Measurements from ENCODE around the gene MYLK.

The MYLK gene

DNA sequence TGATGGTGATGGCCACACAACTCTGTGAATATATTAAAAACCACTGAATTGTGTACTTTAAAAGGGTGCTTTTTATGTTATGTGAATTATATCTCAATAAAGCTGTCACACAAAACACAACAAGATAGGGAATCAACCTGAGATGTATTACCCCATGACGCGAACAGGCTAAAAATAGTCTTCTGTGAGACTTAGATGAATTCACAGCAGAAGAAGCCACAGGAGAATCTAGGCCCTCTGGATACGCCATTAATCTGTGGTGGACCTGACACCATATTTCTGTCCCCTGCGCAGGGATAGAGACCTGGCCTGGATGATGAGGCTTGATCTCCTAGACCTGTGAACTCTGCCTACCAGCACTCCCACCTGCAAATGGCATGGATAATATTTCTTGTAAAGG lies 153.3 kb downstream of the MYLK start:
- no peak overlapping the region for H3K27ac ChIP-seq
- H3K4me3 ChIP-seq (ENCODE audit: low read depth in 1 of 2, low read length in 1 of 2), result no peak overlapping the region
- TF ChIP-seq, protein P1, sequence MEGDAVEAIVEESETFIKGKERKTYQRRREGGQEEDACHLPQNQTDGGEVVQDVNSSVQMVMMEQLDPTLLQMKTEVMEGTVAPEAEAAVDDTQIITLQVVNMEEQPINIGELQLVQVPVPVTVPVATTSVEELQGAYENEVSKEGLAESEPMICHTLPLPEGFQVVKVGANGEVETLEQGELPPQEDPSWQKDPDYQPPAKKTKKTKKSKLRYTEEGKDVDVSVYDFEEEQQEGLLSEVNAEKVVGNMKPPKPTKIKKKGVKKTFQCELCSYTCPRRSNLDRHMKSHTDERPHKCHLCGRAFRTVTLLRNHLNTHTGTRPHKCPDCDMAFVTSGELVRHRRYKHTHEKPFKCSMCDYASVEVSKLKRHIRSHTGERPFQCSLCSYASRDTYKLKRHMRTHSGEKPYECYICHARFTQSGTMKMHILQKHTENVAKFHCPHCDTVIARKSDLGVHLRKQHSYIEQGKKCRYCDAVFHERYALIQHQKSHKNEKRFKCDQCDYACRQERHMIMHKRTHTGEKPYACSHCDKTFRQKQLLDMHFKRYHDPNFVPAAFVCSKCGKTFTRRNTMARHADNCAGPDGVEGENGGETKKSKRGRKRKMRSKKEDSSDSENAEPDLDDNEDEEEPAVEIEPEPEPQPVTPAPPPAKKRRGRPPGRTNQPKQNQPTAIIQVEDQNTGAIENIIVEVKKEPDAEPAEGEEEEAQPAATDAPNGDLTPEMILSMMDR (IDR thresholded peaks at IDR 0.05), result no peak
- H3K4me1 ChIP-seq (ENCODE audit: control insufficient read depth in 1 of 2, insufficient read depth in 1 of 2, low read depth in 1 of 2, low read length in 1 of 2), result no peaks in the 10 kb centered on the region
- peaks cover 5% of the 10 kb centered on the region for H3K27me3 ChIP-seq
- H3K9me3 ChIP-seq, result no peaks in the 10 kb centered on the region
- H3K36me3 ChIP-seq, result no peaks in the 10 kb centered on the region

DNA sequence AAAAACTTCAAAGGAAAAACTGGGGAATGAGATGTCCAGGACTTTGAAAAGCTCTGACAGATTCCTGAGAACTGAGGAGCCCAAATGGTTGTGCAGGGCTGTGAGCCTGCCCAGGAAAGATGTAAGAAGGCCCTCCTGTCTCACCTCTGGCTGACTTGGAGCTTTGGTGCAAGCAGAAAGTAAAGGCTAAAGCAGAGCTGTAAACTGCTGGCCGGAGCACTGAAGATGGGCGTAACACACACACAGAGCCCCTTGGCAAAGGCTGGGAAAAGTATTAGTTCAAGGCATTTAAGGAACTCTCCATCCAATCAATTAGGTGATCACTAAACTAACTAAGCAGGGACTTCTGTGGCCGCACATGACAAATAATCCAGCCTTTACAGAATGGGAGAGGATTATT lies 155.1 kb downstream of the MYLK start:
- Histone ChIP-seq H3K27ac (no peak overlapping the region), H3K4me3 (ENCODE audit: low read depth in 1 of 2, low read length in 1 of 2) (no peak overlapping the region), H3K9me3 (no peaks in the 10 kb centered on the region), H3K27me3 (peaks cover 5% of the 10 kb centered on the region), H3K4me1 (ENCODE audit: control insufficient read depth in 1 of 2, insufficient read depth in 1 of 2, low read depth in 1 of 2, low read length in 1 of 2) (no peaks in the 10 kb centered on the region), H3K36me3 (no peaks in the 10 kb centered on the region)
- TF ChIP-seq, protein P1 (IDR thresholded peaks at IDR 0.05), result no peak

DNA sequence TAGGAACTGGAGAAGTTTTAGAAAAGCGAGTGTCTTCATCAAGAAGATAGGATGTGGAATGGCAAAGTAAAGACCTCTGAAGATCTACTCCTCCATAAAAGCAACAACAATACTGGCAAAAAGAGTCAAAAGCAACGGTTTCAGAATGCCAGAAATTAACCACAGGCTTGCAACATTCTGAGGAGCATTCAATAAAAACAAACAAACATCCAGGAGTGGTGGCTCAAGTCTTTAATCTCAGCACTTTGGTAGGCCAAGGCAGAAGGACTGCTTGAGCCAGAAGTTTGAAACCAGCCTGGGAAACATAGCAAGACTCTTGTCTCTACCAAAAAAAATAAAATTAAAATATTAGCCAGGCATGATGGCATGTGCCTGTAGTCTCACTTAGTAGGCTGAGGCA lies 156.1 kb downstream of the MYLK start:
- Histone ChIP-seq H3K27me3 (peaks cover 5% of the 10 kb centered on the region), H3K27ac (no peak overlapping the region), H3K9me3 (no peaks in the 10 kb centered on the region), H3K36me3 (no peaks in the 10 kb centered on the region), H3K4me3 (ENCODE audit: low read depth in 1 of 2, low read length in 1 of 2) (no peak overlapping the region), H3K4me1 (ENCODE audit: control insufficient read depth in 1 of 2, insufficient read depth in 1 of 2, low read depth in 1 of 2, low read length in 1 of 2) (no peaks in the 10 kb centered on the region)
- TF ChIP-seq, protein P1 (IDR thresholded peaks at IDR 0.05), result no peak

DNA sequence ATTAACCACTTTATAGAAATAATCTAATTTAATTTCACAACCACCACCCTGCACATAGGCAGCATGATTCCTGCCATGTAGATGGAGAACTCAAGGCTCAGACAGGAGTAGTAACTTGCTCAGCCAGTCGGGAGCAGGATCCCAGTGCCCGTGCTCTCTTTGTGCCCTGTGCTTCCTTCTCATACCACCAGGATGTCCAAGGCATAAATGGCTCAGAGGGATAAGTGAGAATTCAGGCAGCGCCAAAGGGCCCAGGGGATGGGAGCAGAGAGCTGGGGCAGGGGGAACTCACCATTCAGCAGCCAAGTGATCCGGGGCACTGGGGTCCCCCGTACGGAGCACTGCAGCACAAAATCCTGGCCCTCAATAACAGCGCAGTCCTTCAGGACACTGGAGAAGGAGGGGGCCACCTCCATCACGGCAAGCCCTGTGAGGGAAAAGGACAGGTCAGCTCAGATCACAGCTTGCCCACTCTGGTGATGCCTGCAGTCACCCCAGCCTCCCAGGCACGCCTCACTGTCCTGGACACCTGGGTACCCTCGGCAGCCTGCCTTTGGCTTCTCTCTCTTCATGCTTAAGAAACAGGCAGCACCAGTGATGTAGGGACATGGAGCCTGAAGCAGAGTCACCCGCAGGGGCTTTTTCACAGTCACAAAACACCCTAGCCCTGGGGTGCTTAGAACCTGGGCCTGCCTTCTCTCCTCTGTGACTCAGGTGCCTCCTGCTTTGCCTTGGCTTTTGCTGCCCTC lies 158.3 kb downstream of the MYLK start:
- Histone ChIP-seq H3K9me3 (no peaks in the 10 kb centered on the region), H3K27me3 (peaks cover 5% of the 10 kb centered on the region), H3K4me1 (ENCODE audit: control insufficient read depth in 1 of 2, insufficient read depth in 1 of 2, low read depth in 1 of 2, low read length in 1 of 2) (no peaks in the 10 kb centered on the region), H3K4me3 (ENCODE audit: low read depth in 1 of 2, low read length in 1 of 2) (no peak overlapping the region), H3K36me3 (no peaks in the 10 kb centered on the region), H3K27ac (no peak overlapping the region)
- TF ChIP-seq, protein P1 (IDR thresholded peaks at IDR 0.05), result no peak

DNA sequence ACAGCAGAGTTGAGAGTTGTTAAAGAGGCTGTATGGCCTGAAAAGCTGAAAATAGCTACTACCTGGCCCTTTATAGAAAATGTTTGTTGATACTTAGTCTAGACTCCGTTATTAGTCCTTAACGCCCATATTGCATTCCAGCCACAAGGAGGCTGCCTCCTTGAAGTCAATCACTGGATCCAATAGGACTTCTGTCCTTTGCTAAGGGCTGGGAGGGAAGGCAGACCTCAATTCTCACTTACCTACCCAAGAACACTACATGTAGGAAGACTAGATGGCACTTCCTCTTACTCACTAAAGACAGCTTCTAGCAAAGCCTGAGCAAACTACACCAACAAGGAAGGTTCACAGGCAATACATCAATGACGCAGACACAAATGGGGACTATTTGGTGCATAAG lies 159.8 kb downstream of the MYLK start:
- TF ChIP-seq, protein P1 (IDR thresholded peaks at IDR 0.05), result no peak
- H3K4me3 ChIP-seq (ENCODE audit: low read depth in 1 of 2, low read length in 1 of 2), result no peak overlapping the region
- no peaks in the 10 kb centered on the region for H3K9me3 ChIP-seq
- no peaks in the 10 kb centered on the region for H3K36me3 ChIP-seq
- peaks cover 5% of the 10 kb centered on the region for H3K27me3 ChIP-seq
- H3K4me1 ChIP-seq (ENCODE audit: control insufficient read depth in 1 of 2, insufficient read depth in 1 of 2, low read depth in 1 of 2, low read length in 1 of 2), result no peaks in the 10 kb centered on the region
- H3K27ac ChIP-seq, result no peak overlapping the region
